ENCODE measurements around the gene RALGPS2. TPM values are rescaled to one million over a fixed set of nuclear protein-coding genes. Genes with fewer than 3 reads are reported as not detected.

Gene RALGPS2
- total and polyA plus RNA-seq, 2 of the 8 experiments (the other 6 are each of a cell fraction or from before 2014, with no cell fraction given), result 6.7 to 38.0 TPM

DNA sequence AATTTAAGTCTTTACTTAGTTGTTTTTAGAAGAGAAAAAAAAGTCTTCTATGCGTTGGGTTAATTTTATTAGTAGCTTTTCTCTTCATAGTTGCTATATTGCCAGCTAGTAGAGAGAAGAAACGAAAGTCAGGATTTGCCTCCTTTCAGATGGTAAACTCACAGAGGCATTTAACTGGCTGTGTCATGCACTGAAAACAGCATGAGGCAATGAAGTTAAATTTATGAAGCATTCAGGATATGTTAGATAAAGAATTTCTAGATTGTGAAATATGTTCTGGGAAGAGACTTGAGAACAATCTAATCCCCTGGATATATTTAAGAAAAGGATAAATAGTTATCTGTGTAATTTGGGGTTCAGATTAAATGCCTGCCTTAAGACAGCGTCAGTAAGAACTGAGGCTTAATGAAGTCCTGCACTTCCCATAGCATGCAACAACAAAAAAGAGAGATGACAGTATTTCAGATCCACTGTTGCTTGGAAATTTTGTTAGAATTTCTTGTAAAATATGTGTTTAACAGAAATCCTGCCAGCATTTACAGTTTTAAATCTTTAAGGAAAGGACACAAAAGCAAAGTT is 144.2 kb downstream of the RALGPS2 start (continued):
- TF ChIP-seq, protein P1, sequence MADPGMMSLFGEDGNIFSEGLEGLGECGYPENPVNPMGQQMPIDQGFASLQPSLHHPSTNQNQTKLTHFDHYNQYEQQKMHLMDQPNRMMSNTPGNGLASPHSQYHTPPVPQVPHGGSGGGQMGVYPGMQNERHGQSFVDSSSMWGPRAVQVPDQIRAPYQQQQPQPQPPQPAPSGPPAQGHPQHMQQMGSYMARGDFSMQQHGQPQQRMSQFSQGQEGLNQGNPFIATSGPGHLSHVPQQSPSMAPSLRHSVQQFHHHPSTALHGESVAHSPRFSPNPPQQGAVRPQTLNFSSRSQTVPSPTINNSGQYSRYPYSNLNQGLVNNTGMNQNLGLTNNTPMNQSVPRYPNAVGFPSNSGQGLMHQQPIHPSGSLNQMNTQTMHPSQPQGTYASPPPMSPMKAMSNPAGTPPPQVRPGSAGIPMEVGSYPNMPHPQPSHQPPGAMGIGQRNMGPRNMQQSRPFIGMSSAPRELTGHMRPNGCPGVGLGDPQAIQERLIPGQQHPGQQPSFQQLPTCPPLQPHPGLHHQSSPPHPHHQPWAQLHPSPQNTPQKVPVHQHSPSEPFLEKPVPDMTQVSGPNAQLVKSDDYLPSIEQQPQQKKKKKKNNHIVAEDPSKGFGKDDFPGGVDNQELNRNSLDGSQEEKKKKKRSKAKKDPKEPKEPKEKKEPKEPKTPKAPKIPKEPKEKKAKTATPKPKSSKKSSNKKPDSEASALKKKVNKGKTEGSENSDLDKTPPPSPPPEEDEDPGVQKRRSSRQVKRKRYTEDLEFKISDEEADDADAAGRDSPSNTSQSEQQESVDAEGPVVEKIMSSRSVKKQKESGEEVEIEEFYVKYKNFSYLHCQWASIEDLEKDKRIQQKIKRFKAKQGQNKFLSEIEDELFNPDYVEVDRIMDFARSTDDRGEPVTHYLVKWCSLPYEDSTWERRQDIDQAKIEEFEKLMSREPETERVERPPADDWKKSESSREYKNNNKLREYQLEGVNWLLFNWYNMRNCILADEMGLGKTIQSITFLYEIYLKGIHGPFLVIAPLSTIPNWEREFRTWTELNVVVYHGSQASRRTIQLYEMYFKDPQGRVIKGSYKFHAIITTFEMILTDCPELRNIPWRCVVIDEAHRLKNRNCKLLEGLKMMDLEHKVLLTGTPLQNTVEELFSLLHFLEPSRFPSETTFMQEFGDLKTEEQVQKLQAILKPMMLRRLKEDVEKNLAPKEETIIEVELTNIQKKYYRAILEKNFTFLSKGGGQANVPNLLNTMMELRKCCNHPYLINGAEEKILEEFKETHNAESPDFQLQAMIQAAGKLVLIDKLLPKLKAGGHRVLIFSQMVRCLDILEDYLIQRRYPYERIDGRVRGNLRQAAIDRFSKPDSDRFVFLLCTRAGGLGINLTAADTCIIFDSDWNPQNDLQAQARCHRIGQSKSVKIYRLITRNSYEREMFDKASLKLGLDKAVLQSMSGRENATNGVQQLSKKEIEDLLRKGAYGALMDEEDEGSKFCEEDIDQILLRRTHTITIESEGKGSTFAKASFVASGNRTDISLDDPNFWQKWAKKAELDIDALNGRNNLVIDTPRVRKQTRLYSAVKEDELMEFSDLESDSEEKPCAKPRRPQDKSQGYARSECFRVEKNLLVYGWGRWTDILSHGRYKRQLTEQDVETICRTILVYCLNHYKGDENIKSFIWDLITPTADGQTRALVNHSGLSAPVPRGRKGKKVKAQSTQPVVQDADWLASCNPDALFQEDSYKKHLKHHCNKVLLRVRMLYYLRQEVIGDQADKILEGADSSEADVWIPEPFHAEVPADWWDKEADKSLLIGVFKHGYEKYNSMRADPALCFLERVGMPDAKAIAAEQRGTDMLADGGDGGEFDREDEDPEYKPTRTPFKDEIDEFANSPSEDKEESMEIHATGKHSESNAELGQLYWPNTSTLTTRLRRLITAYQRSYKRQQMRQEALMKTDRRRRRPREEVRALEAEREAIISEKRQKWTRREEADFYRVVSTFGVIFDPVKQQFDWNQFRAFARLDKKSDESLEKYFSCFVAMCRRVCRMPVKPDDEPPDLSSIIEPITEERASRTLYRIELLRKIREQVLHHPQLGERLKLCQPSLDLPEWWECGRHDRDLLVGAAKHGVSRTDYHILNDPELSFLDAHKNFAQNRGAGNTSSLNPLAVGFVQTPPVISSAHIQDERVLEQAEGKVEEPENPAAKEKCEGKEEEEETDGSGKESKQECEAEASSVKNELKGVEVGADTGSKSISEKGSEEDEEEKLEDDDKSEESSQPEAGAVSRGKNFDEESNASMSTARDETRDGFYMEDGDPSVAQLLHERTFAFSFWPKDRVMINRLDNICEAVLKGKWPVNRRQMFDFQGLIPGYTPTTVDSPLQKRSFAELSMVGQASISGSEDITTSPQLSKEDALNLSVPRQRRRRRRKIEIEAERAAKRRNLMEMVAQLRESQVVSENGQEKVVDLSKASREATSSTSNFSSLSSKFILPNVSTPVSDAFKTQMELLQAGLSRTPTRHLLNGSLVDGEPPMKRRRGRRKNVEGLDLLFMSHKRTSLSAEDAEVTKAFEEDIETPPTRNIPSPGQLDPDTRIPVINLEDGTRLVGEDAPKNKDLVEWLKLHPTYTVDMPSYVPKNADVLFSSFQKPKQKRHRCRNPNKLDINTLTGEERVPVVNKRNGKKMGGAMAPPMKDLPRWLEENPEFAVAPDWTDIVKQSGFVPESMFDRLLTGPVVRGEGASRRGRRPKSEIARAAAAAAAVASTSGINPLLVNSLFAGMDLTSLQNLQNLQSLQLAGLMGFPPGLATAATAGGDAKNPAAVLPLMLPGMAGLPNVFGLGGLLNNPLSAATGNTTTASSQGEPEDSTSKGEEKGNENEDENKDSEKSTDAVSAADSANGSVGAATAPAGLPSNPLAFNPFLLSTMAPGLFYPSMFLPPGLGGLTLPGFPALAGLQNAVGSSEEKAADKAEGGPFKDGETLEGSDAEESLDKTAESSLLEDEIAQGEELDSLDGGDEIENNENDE (IDR thresholded peaks at IDR 0.05; ENCODE audit: insufficient replicate concordance, low read length), result peak; percentile 65
- TF ChIP-seq, protein P2, sequence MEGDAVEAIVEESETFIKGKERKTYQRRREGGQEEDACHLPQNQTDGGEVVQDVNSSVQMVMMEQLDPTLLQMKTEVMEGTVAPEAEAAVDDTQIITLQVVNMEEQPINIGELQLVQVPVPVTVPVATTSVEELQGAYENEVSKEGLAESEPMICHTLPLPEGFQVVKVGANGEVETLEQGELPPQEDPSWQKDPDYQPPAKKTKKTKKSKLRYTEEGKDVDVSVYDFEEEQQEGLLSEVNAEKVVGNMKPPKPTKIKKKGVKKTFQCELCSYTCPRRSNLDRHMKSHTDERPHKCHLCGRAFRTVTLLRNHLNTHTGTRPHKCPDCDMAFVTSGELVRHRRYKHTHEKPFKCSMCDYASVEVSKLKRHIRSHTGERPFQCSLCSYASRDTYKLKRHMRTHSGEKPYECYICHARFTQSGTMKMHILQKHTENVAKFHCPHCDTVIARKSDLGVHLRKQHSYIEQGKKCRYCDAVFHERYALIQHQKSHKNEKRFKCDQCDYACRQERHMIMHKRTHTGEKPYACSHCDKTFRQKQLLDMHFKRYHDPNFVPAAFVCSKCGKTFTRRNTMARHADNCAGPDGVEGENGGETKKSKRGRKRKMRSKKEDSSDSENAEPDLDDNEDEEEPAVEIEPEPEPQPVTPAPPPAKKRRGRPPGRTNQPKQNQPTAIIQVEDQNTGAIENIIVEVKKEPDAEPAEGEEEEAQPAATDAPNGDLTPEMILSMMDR (IDR thresholded peaks at IDR 0.05; ENCODE audit: control extremely low read depth in 1 of 3, insufficient read depth in 1 of 3, low read depth in 1 of 3, low read length in 3 of 3), result no peak
- TF ChIP-seq CEBPB (IDR thresholded peaks at IDR 0.05; ENCODE audit: low read depth, low read length), result peak; percentile 45; the same call in 1 of the 2 replicates
